HUES48 (cell line): ENCODE measurements around the gene ZDHHC8.

Source experiments
- H3K27ac ChIP-seq: one replicate; pipeline ENCODE4 v1.7.0; 2013; ENCODE audit warnings: low read depth, low read length, inconsistent platforms
- H3K27me3 ChIP-seq: 2 replicates; pipeline ENCODE4 v1.6.1; 2013; ENCODE audit warnings: mild to moderate bottlenecking, low read length; ENCODE audit not compliant: control insufficient read depth, insufficient read depth
- H3K36me3 ChIP-seq: 2 replicates; pipeline ENCODE4 v1.6.1; 2013; ENCODE audit warnings: low read length; ENCODE audit not compliant: control insufficient read depth, insufficient read depth
- H3K4me1 ChIP-seq: 2 replicates; pipeline ENCODE4 v1.6.1; 2013; ENCODE audit warnings: mild to moderate bottlenecking, low read length; ENCODE audit not compliant: control insufficient read depth, insufficient read depth
- H3K4me3 ChIP-seq: 2 replicates; pipeline ENCODE4 v1.5.1; 2013; ENCODE audit warnings: mild to moderate bottlenecking, low read depth, low read length
- H3K9ac ChIP-seq: 2 replicates; pipeline ENCODE4 v1.6.1; 2013; ENCODE audit warnings: mild to moderate bottlenecking, low read depth, low read length, moderate library complexity
- H3K9me3 ChIP-seq: 2 replicates; pipeline ENCODE4 v1.6.1; 2013; ENCODE audit warnings: low read length; ENCODE audit not compliant: control insufficient read depth, insufficient read depth

The ZDHHC8 gene

DNA sequence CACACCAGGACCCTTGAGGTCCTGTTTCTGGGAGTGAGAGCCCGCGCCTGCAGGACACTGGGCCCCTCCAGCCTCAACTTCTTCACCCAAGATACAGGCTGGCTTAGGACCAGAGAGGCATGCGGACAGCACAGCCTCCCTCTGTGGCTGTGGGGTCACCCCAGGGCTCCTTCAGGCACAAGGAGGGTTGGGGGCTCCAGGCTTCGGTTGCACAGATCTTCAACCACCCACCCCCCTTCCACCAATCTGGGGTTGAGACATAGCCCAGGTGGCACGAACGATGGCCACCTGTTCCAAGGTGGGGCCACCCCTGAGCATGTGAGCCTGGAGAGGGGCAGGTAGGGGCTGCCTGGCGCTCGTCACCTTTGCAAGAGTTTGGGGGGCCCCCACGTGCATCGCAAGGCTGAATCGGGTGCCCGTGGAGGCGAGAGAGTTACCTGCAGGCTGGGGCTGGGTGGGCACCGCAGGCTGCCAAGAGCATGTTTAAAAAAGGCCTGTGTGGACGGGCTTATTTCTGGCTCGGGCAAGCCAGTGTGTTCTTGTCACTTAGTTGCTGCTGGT is 1.2 kb downstream of the ZDHHC8 start:
- Histone ChIP-seq H3K27ac (no peak overlapping the region), H3K4me3 (peak overlapping the region; percentile 69), H3K36me3 (peaks cover 3% of the 10 kb centered on the region), H3K4me1 (no peaks in the 10 kb centered on the region), H3K27me3 (no peaks in the 10 kb centered on the region), H3K9ac (no peak overlapping the region), H3K9me3 (no peaks in the 10 kb centered on the region)

- no peaks in the 10 kb centered on the region for H3K27me3 ChIP-seq
- H3K27ac ChIP-seq, result no peak overlapping the region
- no peaks in the 10 kb centered on the region for H3K4me1 ChIP-seq
- H3K9ac ChIP-seq, result no peak overlapping the region
- no peaks in the 10 kb centered on the region for H3K9me3 ChIP-seq
- 0 out of 2 replicates have a peak, but pooled peaks cover under 1% of the 10 kb centered on the region for H3K36me3 ChIP-seq
- H3K4me3 ChIP-seq, result no peak overlapping the region
Observed at GRCh38 chr22:20133930-20134549, 2.4 kb downstream of the ZDHHC8 start.

DNA sequence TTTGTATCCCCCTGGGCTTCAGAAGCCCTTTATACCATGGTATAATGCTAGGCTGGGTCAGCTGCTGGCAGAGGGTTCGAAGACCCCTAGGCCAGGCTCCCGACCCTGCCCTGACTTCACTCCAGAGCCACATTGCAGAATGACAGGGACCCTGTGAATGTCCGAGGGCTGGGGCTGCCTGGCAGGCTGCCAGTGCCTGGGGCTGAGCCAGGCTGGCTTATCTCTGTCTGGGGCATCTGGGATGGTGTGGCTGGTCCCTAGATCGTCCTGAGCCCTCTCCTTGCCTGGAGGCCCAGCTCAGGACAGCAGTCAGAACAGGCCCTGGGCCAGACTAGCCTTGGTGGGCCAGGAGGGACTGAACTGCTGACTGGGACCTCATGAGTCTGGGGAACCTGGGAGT is 3.7 kb downstream of the ZDHHC8 start:
- Histone ChIP-seq H3K27ac (no peak overlapping the region), H3K4me1 (no peaks in the 10 kb centered on the region), H3K4me3 (no peak overlapping the region), H3K9me3 (no peaks in the 10 kb centered on the region), H3K36me3 (peaks cover 8% of the 10 kb centered on the region; the same call in 1 of the 2 replicates), H3K27me3 (no peaks in the 10 kb centered on the region), H3K9ac (no peak overlapping the region)

GRCh38 chr22:20135806-20136602 is 4.4 kb downstream of the ZDHHC8 start:
- H3K27me3 ChIP-seq, result no peaks in the 10 kb centered on the region
- peaks cover 8% of the 10 kb centered on the region; the same call in 1 of the 2 replicates for H3K36me3 ChIP-seq
- H3K4me1 ChIP-seq, result no peaks in the 10 kb centered on the region
- H3K9ac ChIP-seq, result no peak overlapping the region
- H3K9me3 ChIP-seq, result no peaks in the 10 kb centered on the region
- no peak overlapping the region for H3K4me3 ChIP-seq
- no peak overlapping the region for H3K27ac ChIP-seq

- peaks cover 8% of the 10 kb centered on the region; the same call in 1 of the 2 replicates for H3K36me3 ChIP-seq
- H3K4me1 ChIP-seq, result no peaks in the 10 kb centered on the region
- H3K27me3 ChIP-seq, result no peaks in the 10 kb centered on the region
- no peaks in the 10 kb centered on the region for H3K9me3 ChIP-seq
- H3K27ac ChIP-seq, result no peak overlapping the region
- no peak overlapping the region for H3K4me3 ChIP-seq
- H3K9ac ChIP-seq, result no peak overlapping the region
Observed at GRCh38 chr22:20136603-20136873, 4.9 kb downstream of the ZDHHC8 start.

DNA sequence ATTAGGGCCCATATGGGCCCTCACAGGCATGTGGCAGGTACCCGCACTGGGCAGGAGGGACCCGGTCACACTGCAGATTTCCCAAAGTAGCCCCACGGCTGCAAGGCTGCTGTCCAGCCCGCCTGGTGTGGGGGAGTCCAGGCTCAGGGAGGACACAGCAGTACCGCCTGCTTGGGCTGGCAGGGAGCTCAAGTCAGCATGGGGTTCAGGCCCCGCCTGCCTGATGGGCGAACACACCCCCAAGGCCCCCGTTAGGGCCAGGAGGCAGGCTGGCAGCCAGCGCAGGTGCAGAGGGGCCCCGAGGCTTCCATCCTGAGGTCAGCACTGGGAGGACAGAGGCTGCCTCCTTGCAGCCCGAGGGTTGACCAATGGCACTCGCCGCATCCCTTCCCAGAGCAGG is 5.5 kb downstream of the ZDHHC8 start:
- H3K9me3 ChIP-seq, result no peaks in the 10 kb centered on the region
- no peaks in the 10 kb centered on the region for H3K4me1 ChIP-seq
- H3K9ac ChIP-seq, result no peak overlapping the region
- H3K27ac ChIP-seq, result no peak overlapping the region
- H3K4me3 ChIP-seq, result no peak overlapping the region
- H3K27me3 ChIP-seq, result no peaks in the 10 kb centered on the region
- H3K36me3 ChIP-seq, result peaks cover 10% of the 10 kb centered on the region; the same call in 1 of the 2 replicates

DNA sequence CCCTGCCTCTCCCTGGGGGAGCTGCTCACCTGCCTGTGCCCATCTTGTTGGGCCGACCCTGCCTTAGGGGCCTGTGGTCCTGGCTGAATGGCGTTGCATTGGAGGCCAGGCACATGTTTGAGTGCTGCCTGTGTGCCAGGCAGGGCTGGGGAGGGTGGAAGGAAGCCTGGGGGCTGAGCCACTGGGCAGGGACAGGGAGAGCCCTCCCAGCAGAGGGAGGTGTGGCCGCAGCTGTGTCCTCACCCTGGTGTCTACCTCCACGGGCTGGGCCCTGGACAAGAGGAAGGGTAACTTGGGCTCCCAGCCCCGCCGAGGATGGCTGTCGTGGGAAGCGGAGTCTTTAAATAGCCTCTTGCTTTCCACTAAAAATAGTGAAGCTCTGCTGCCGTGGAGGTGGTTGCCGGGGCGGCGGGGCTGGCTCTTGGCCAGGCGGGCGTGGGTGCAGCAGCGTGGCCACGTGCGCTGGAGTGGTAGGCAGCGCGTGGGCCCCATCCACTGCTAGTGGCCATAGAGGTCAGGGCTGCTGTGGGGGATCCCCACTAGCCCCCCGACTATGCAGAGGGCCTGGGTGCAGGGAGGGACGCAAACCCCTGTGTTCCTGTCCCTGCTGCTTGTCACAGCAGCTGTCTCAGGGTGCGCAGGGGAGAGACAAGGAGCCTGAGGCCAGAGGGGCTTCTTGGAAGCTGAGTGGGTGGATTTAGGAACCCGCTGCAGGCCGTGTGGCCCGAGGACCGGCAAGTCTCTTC is 6.2 kb downstream of the ZDHHC8 start:
- H3K9me3 ChIP-seq, result no peaks in the 10 kb centered on the region
- no peak overlapping the region for H3K27ac ChIP-seq
- peaks cover 10% of the 10 kb centered on the region; the same call in 1 of the 2 replicates for H3K36me3 ChIP-seq
- no peaks in the 10 kb centered on the region for H3K4me1 ChIP-seq
- H3K4me3 ChIP-seq, result no peak overlapping the region
- H3K9ac ChIP-seq, result no peak overlapping the region
- H3K27me3 ChIP-seq, result no peaks in the 10 kb centered on the region

- H3K4me3 ChIP-seq, result no peak overlapping the region
- peaks cover 10% of the 10 kb centered on the region; the same call in 1 of the 2 replicates for H3K36me3 ChIP-seq
- no peak overlapping the region for H3K27ac ChIP-seq
- no peaks in the 10 kb centered on the region for H3K4me1 ChIP-seq
- no peaks in the 10 kb centered on the region for H3K9me3 ChIP-seq
- H3K9ac ChIP-seq, result no peak overlapping the region
- no peaks in the 10 kb centered on the region for H3K27me3 ChIP-seq
Observed at GRCh38 chr22:20138417-20138738, 6.8 kb downstream of the ZDHHC8 start.

- no peak overlapping the region for H3K27ac ChIP-seq
- H3K36me3 ChIP-seq, result peaks cover 10% of the 10 kb centered on the region; the same call in 1 of the 2 replicates
- no peaks in the 10 kb centered on the region for H3K4me1 ChIP-seq
- no peaks in the 10 kb centered on the region for H3K9me3 ChIP-seq
- no peak overlapping the region for H3K9ac ChIP-seq
- H3K27me3 ChIP-seq, result no peaks in the 10 kb centered on the region
- no peak overlapping the region for H3K4me3 ChIP-seq
Observed at GRCh38 chr22:20138868-20139267, 7.3 kb downstream of the ZDHHC8 start.

DNA sequence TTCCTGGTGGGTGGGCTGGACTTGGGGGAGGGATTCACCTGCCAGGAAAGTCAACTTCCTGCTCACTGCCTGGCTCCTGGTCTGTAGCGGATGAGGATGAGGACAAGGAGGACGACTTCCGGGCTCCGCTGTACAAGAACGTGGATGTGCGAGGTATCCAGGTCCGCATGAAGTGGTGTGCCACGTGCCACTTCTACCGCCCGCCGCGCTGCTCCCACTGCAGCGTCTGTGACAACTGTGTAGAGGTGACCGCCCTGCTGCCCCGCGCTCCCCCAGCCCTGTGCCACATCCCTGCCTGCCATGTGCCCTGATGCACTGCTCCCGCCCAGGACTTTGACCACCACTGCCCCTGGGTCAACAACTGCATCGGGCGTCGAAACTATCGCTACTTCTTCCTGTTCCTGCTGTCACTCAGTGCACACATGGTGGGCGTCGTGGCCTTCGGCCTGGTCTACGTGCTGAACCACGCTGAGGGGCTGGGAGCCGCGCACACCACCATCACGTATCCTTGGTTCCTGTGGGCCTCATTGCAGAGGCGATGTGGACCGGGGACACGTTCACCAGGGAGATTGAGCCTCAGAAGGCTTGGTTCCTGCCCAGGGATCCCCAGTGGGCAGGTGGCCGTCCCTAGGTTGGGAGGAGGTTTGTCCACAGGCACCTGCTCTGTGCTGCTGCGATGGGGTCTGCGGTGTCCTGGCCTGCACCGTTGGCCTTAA is 7.9 kb downstream of the ZDHHC8 start:
- Histone ChIP-seq H3K36me3 (peaks cover 10% of the 10 kb centered on the region; the same call in 1 of the 2 replicates), H3K9ac (no peak overlapping the region), H3K27ac (no peak overlapping the region), H3K4me3 (no peak overlapping the region), H3K9me3 (no peaks in the 10 kb centered on the region), H3K27me3 (no peaks in the 10 kb centered on the region), H3K4me1 (no peaks in the 10 kb centered on the region)
